Thyroid gland (tissue), 4 donors: ENCODE data around the gene NUBPL. TPM values are rescaled to one million over a fixed set of nuclear protein-coding genes. Genes with fewer than 3 reads are reported as not detected.

Experiments
- DNase-seq, 2 donors: peaks; one replicate each; pipeline ENCODE4 v3.0.0-alpha.2; 2019
- H3K27ac ChIP-seq, 3 donors: fragments of 200-600 bp; sonication (generic); 1 replicate in 2 of 3; 2 replicates in 1 of 3; pipeline ENCODE4 v1.5.1; 2016 to 2019; ENCODE audit warnings: mild to moderate bottlenecking in 1 of 3, moderate library complexity in 1 of 3
- H3K27me3 ChIP-seq: fragments of 200-600 bp; sonication (generic); one replicate; pipeline ENCODE4 v1.5.1; 2019
- H3K36me3 ChIP-seq, 2 donors: fragments of 200-600 bp; sonication (generic); one replicate each; pipeline ENCODE4 v1.5.1; 2016 to 2019
- H3K4me1 ChIP-seq, 2 donors: fragments of 200-600 bp; sonication (generic); one replicate each; pipeline ENCODE4 v1.5.1; 2017 to 2019
- H3K4me3 ChIP-seq, 3 donors: fragments of 200-600 bp; sonication (generic); replicated peaks in 1 of 3; 1 replicate in 2 of 3; 2 replicates in 1 of 3; pipeline ENCODE4 v1.5.1; 2016; ENCODE audit warnings: mild to moderate bottlenecking in 1 of 3
- H3K9me3 ChIP-seq: fragments of 200-600 bp; sonication (generic); one replicate; pipeline ENCODE4 v1.5.1; 2017
- POLR2A ChIP-seq, 2 donors: fragments of 450-650 bp; IDR thresholded peaks; one replicate each; pipeline ENCODE4 v1.6.1; 2017; ENCODE audit warnings: antibody characterized with exemption in 2 of 2, mild to moderate bottlenecking in 2 of 2, moderate library complexity in 1 of 2
- WGBS, 2 donors: methylation state at CpG; one replicate each; pipeline ENCODE4 v1.1.5; 2017; 5-methylcytosine and 5-hydroxymethylcytosine counted together
- intact Hi-C: fragments of 100-400 bp; cut with DNase I; formaldehyde crosslinking; loops from one replicate; pipeline ENCODE4 v1.15.1; 2023
- total RNA-seq, 4 donors: library from RNA; depleted of rRNA; stranded (reverse); fragments of >200 nt; gene quantifications; one replicate each; pipeline ENCODE4 v1.2.3, GENCODE V29; 2016
- TF ChIP-seq, protein P1 (sequence below), 6 experiments: fragments of 200-600 bp in 3 of 6; fragments of 450-650 bp in 3 of 6; sonication (generic) in 3 of 6; IDR thresholded peaks; one replicate each; pipeline ENCODE4 v1.5.1; 2016 to 2019; ENCODE audit warnings: antibody characterized with exemption in 6 of 6, mild to moderate bottlenecking in 2 of 6, inconsistent platforms in 1 of 6, moderate library complexity in 1 of 6

The NUBPL gene
- total RNA-seq, 4 donors from 2014 or later = 12.0 to 27.1 (median 14.2) TPM

DNA sequence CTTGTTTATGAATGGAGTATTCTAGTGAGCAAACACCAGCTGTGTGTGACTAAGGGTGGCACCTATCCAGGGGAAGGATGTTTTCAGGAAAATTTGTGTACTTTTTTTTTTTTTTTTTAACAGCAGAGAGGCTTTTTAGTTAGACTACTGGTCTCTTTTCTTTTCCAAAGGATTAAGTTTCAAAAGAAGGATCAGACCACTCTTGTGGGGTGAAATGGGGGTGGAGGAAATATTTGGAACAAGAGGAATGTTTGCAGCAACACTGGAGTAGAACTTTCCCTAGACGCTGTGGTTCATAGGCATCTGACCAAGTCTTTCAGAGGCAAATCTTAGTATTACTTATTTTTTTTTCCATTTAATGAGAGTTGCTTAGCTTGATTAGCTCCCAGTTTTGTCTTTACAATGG is 21.1 kb downstream of the NUBPL start:
- intact Hi-C loops = no loop called here
- Histone ChIP-seq H3K4me1 (no peaks in the 10 kb centered on the region), H3K27ac (no peak overlapping the region), H3K4me3 (no peak overlapping the region), H3K27me3 (no peaks in the 10 kb centered on the region), H3K9me3 (no peaks in the 10 kb centered on the region), H3K36me3 (no peaks in the 10 kb centered on the region)
- 57 to 69% methylated on average over 1 of the region's 1 CpG for WGBS, 2 donors
- no peak for DNase-seq
- no peak for TF ChIP-seq POLR2A (IDR thresholded peaks at IDR 0.05)
- TF ChIP-seq, protein P1, sequence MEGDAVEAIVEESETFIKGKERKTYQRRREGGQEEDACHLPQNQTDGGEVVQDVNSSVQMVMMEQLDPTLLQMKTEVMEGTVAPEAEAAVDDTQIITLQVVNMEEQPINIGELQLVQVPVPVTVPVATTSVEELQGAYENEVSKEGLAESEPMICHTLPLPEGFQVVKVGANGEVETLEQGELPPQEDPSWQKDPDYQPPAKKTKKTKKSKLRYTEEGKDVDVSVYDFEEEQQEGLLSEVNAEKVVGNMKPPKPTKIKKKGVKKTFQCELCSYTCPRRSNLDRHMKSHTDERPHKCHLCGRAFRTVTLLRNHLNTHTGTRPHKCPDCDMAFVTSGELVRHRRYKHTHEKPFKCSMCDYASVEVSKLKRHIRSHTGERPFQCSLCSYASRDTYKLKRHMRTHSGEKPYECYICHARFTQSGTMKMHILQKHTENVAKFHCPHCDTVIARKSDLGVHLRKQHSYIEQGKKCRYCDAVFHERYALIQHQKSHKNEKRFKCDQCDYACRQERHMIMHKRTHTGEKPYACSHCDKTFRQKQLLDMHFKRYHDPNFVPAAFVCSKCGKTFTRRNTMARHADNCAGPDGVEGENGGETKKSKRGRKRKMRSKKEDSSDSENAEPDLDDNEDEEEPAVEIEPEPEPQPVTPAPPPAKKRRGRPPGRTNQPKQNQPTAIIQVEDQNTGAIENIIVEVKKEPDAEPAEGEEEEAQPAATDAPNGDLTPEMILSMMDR (IDR thresholded peaks at IDR 0.05) = no peak

DNA sequence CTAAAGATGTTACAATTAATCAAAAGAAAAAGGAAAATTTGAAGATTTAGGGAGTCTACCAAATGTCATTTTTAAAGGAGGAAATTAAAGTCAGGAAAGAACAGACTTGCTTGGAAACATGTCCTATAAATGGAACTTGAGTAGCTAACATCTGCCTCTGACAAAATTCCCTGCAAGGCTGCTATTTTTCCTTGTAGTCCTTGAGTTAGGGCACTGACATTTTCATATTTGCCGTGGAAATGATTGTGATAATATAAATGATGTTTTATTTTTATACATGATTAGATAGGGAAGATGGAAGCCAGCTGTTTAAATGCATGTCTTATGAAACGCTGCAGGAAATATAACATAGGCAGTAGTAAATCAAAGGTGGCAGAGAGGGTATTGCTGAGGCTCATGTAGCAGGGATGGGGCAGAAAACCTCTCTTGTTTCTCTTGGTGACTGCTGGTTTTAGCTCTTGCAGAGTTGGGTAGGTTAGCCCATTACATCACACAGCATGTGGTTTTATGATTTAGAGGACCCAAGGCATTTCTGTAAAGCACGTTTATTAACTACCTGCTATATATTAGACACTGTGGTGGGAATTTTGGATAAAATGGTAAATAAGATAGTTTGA is 21.7 kb downstream of the NUBPL start:
- no peak for DNase-seq
- Histone ChIP-seq H3K9me3 (no peaks in the 10 kb centered on the region), H3K4me3 (no peak overlapping the region), H3K27ac (no peak overlapping the region), H3K4me1 (no peaks in the 10 kb centered on the region), H3K36me3 (no peaks in the 10 kb centered on the region), H3K27me3 (no peaks in the 10 kb centered on the region)
- TF ChIP-seq, protein P1 (IDR thresholded peaks at IDR 0.05) = no peak
- no peak for TF ChIP-seq POLR2A (IDR thresholded peaks at IDR 0.05)
- intact Hi-C loops = no loop called here
- 63 to 75% methylated on average over 3 of the region's 3 CpGs for WGBS, 2 donors

DNA sequence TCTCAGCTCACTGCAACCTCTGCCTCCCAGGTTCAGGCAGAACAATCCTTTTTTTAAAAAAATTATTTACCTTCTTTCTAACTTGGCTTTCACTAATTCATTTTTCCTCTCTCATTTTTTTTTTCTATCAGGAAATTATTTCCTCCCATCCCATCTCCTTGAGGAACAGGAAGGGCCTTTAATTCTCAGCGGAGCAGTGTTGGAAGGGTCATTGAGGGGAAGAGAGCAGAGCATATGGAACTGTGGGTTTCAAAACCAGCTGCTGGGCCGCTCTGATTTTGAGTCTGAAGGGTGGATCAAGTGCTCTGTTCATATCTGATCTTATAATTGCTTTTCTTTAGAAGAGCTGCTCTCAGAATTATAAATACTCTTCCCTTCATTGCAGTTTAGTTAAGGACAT is 29.0 kb downstream of the NUBPL start:
- no peak for DNase-seq
- Histone ChIP-seq H3K27me3 (no peaks in the 10 kb centered on the region), H3K36me3 (no peaks in the 10 kb centered on the region), H3K27ac (no peak overlapping the region), H3K4me1 (no peaks in the 10 kb centered on the region), H3K4me3 (no peak overlapping the region), H3K9me3 (no peaks in the 10 kb centered on the region)
- TF ChIP-seq, protein P1 (IDR thresholded peaks at IDR 0.05) = no peak
- no peak for TF ChIP-seq POLR2A (IDR thresholded peaks at IDR 0.05)
- intact Hi-C loops = no loop called here
- 33 to 55% methylated on average over 2 of the region's 2 CpGs for WGBS, 2 donors

DNA sequence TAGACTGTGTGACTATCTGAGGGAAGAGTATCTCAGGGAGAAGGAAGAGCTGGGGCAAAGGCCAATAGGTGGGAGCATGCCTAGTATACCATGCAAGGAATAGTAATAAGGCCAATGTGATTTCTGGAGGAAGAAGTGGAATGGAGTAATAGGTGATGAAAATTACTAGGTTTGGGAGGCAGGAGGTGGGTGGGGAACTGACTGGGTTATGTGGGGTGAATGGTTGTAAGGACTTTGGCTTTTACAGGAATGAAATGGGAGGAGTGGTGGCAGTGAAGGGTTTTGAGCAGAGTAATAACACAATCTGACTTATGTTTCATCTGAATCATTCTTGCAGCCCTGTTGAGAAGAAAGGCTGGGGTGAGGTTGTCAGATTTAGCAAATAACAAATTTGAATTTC is 30.9 kb downstream of the NUBPL start:
- Histone ChIP-seq H3K36me3 (no peaks in the 10 kb centered on the region), H3K9me3 (no peaks in the 10 kb centered on the region), H3K27me3 (no peaks in the 10 kb centered on the region), H3K4me3 (no peak overlapping the region), H3K27ac (no peak overlapping the region), H3K4me1 (no peaks in the 10 kb centered on the region)
- intact Hi-C loops = no loop called here
- no peak for TF ChIP-seq POLR2A (IDR thresholded peaks at IDR 0.05)
- TF ChIP-seq, protein P1 (IDR thresholded peaks at IDR 0.05) = no peak
- no peak for DNase-seq

DNA sequence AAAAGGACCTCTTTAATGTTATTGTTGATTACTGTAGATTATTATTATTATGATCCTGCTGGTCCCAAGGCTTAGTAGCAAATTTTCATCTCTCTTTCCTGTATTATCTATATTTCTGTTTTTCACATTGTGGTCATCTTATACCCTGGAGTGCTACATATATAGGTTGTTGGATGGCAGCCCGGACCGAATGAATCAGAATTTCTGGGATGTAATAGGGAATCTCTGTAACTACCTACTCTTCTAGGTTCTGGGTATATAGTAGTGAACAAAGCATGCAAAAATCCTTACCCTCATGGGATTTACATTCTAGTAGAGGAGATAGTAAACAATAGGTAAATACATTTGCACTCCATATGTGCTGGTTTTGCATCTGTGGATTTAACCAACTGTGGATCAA is 31.4 kb downstream of the NUBPL start:
- Histone ChIP-seq H3K36me3 (no peaks in the 10 kb centered on the region), H3K27me3 (no peaks in the 10 kb centered on the region), H3K9me3 (no peaks in the 10 kb centered on the region), H3K27ac (no peak overlapping the region), H3K4me3 (no peak overlapping the region), H3K4me1 (no peaks in the 10 kb centered on the region)
- intact Hi-C loops = no loop called here
- DNase-seq = no peak
- TF ChIP-seq POLR2A (IDR thresholded peaks at IDR 0.05) = no peak
- TF ChIP-seq, protein P1 (IDR thresholded peaks at IDR 0.05) = no peak
- 93 to 96% methylated on average over 2 of the region's 2 CpGs for WGBS, 2 donors
